ENCODE data around the gene ELMOD3. TPM values are rescaled to one million over a fixed set of nuclear protein-coding genes. Genes with fewer than 3 reads are reported as not detected.
"Not testable (repeated sequence)": the region's sequence is repeated elsewhere in the genome, so short reads cannot be mapped to it uniquely, and the experiment has no call there.

The ELMOD3 gene
- polyA plus RNA-seq, 2 of the 4 experiments (the other 2 are of a cell fraction), result 17.8 to 29.9 TPM

- DNase-seq (ENCODE audit: low read depth in 1 of 2, low spot score in 1 of 2) (no peak), FAIRE-seq (no peak), ATAC-seq (no peak)
- WGBS (ENCODE audit: missing lambda C conversion rate), result 77% methylated on average over 13 of the region's 13 CpGs
- no peak overlapping the region for H3K4me3 ChIP-seq
- TF ChIP-seq POLR2A (IDR thresholded peaks at IDR 0.05; ENCODE audit: low read length) (no peak), EHMT2 (IDR thresholded peaks at IDR 0.05; ENCODE audit: low read depth) (no peak), ZSCAN20 (CRISPR knock-in tag; IDR thresholded peaks at IDR 0.05) (no peak), HOXB13 (CRISPR knock-in tag; IDR thresholded peaks at IDR 0.05; ENCODE audit: low read depth) (no peak), TFCP2L1 (CRISPR knock-in tag; IDR thresholded peaks at IDR 0.05) (no peak), EP300 (IDR thresholded peaks at IDR 0.05) (no peak), POLR2AphosphoS2 (conservative IDR thresholded peaks at IDR 0.05; ENCODE audit: low read length) (no peak), CEBPB (IDR thresholded peaks at IDR 0.05) (no peak), GATA3 (IDR thresholded peaks at IDR 0.05; ENCODE audit: borderline replicate concordance) (no peak), RNF2 (IDR thresholded peaks at IDR 0.05; ENCODE audit: borderline replicate concordance, low read depth) (no peak), ESRRA (IDR thresholded peaks at IDR 0.05; ENCODE audit: borderline replicate concordance, low read length) (no peak), SMC3 (IDR thresholded peaks at IDR 0.05) (no peak)
- TF ChIP-seq, protein P1, sequence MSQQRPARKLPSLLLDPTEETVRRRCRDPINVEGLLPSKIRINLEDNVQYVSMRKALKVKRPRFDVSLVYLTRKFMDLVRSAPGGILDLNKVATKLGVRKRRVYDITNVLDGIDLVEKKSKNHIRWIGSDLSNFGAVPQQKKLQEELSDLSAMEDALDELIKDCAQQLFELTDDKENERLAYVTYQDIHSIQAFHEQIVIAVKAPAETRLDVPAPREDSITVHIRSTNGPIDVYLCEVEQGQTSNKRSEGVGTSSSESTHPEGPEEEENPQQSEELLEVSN (IDR thresholded peaks at IDR 0.05; ENCODE audit: borderline replicate concordance, low read depth), result no peak
- peaks cover 16% of the 10 kb centered on the region for H3K4me1 ChIP-seq
- ChIA-PET CTCF (interaction anchor here (0.5 to 1.4 kb wide), 4 partner anchors 31 to 371 kb away, joined by 3 to 6 read pairs (median 4); no protein-coding TSS in a partner anchor), POLR2A (interaction anchor here (1.3 kb wide), 1 partner anchor 11 kb away, joined by 3 read pairs; no protein-coding TSS in a partner anchor)
- no peak overlapping the region for H3K4me2 ChIP-seq
- H3K27ac ChIP-seq, result no peak overlapping the region
- H3K9me3 ChIP-seq, result no peaks in the 10 kb centered on the region
Measured at GRCh38 chr2:85330839-85331636, 23.5 kb upstream of the ELMOD3 start.

DNA sequence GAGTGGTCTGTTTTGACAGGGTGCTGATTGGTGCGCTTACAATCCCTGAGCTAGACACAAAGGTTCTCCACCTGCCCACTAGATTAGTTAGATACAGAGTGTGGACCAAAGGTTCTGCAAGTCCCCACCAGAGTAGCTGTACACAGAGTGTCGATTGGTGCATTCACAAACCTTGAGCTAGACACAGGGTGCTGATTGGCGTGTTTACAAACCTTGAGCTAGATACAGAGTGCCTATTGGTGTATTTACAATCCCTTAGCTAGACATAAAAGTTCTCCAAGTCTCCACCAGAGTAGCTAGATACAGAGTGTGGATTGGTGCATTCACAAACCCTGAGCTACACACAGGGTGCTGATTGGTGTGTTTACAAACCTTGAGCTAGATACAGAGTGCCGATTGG is 20.7 kb upstream of the ELMOD3 start:
- H3K4me3 ChIP-seq; POLR2A ChIA-PET; ATAC-seq; DNase-seq (ENCODE audit: low read depth in 1 of 2, low spot score in 1 of 2); FAIRE-seq; H3K4me1 ChIP-seq; H3K9me3 ChIP-seq; H3K4me2 ChIP-seq; H3K27ac ChIP-seq; CTCF ChIA-PET: not testable (repeated sequence)
- WGBS (ENCODE audit: missing lambda C conversion rate), result 91% methylated on average over 4 of the region's 4 CpGs

DNA sequence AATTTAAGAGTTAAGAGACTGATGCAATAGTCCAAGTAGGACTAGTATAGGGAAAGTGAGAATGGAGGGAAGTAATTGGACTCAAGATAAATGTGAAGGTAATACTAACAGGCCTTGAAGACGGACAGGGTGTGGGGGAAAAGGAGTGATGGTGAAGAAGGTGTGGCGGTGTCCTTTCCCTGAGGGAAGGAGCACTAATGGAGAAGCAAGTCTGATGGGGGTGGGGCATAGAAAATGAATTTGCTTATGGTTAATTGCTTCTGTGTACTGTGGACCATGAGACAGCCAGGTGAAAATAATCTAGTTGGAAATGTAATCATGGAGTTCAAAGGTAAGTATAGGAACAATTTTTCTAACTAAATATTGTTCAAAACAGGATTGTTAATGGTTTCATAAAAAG is 19.6 kb upstream of the ELMOD3 start:
- ChIA-PET POLR2A (no interaction called here), CTCF (no interaction called here)
- no peaks in the 10 kb centered on the region for H3K9me3 ChIP-seq
- WGBS (ENCODE audit: missing lambda C conversion rate), result 57% methylated on average over 2 of the region's 2 CpGs
- no peak for DNase-seq (ENCODE audit: low read depth in 1 of 2, low spot score in 1 of 2)
- H3K4me1 ChIP-seq, result no peaks in the 10 kb centered on the region
- H3K4me3 ChIP-seq, result no peak overlapping the region
- FAIRE-seq, result no peak
- TF ChIP-seq, protein P2, sequence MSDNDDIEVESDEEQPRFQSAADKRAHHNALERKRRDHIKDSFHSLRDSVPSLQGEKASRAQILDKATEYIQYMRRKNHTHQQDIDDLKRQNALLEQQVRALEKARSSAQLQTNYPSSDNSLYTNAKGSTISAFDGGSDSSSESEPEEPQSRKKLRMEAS (IDR thresholded peaks at IDR 0.05), result no peak
- TF ChIP-seq, protein P3, sequence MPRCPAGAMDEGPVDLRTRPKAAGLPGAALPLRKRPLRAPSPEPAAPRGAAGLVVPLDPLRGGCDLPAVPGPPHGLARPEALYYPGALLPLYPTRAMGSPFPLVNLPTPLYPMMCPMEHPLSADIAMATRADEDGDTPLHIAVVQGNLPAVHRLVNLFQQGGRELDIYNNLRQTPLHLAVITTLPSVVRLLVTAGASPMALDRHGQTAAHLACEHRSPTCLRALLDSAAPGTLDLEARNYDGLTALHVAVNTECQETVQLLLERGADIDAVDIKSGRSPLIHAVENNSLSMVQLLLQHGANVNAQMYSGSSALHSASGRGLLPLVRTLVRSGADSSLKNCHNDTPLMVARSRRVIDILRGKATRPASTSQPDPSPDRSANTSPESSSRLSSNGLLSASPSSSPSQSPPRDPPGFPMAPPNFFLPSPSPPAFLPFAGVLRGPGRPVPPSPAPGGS (IDR thresholded peaks at IDR 0.05), result no peak
- TF ChIP-seq, protein P4, sequence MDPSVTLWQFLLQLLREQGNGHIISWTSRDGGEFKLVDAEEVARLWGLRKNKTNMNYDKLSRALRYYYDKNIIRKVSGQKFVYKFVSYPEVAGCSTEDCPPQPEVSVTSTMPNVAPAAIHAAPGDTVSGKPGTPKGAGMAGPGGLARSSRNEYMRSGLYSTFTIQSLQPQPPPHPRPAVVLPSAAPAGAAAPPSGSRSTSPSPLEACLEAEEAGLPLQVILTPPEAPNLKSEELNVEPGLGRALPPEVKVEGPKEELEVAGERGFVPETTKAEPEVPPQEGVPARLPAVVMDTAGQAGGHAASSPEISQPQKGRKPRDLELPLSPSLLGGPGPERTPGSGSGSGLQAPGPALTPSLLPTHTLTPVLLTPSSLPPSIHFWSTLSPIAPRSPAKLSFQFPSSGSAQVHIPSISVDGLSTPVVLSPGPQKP (IDR thresholded peaks at IDR 0.05; ENCODE audit: low read depth, low read length), result no peak
- no peak for TF ChIP-seq FOXS1 (CRISPR knock-in tag; IDR thresholded peaks at IDR 0.05)
- no peak for ATAC-seq
- H3K4me2 ChIP-seq, result no peak overlapping the region
- H3K27ac ChIP-seq, result no peak overlapping the region

Measured in A549 (cell line).